DOHH2 (cell line): ENCODE measurements around the gene CPT2.

ENCODE experiments used
- H3F3A ChIP-seq: fragments of 200-600 bp; sonication (generic), shearing (Covaris generic); 2 replicates; pipeline ENCODE4 v1.6.0; 2016; ENCODE audit warnings: antibody characterized with exemption, mild to moderate bottlenecking; ENCODE audit not compliant: control insufficient read depth, insufficient read depth
- H3K27ac ChIP-seq: fragments of 200-600 bp; sonication (generic); 2 replicates; pipeline ENCODE4 v1.5.1; 2014; ENCODE audit warnings: low read depth, mild to moderate bottlenecking, low read length, moderate library complexity
- H3K27me3 ChIP-seq: fragments of 200-600 bp; sonication (generic); 2 replicates; pipeline ENCODE4 v1.6.1; 2014; ENCODE audit warnings: mild to moderate bottlenecking, low read length, mixed read lengths; ENCODE audit not compliant: control insufficient read depth
- H3K36me3 ChIP-seq: fragments of 200-600 bp; sonication (generic); 2 replicates; pipeline ENCODE4 v1.6.1; 2014; ENCODE audit warnings: mild to moderate bottlenecking, low read length, moderate library complexity, mixed read lengths; ENCODE audit not compliant: control insufficient read depth
- H3K4me1 ChIP-seq: fragments of 200-600 bp; sonication (generic); 2 replicates; pipeline ENCODE4 v1.6.1; 2014; ENCODE audit warnings: mild to moderate bottlenecking, low read length, mixed read lengths; ENCODE audit not compliant: control insufficient read depth
- H3K4me2 ChIP-seq: fragments of 200-600 bp; sonication (generic); 2 replicates; pipeline ENCODE4 v1.6.0; 2014; ENCODE audit warnings: mild to moderate bottlenecking, low read length, moderate library complexity
- H3K4me3 ChIP-seq: fragments of 200-600 bp; sonication (generic); 2 replicates; pipeline ENCODE4 v1.5.1; 2014; ENCODE audit warnings: mild to moderate bottlenecking, low read length, mixed read lengths
- H3K79me2 ChIP-seq: fragments of 200-600 bp; sonication (generic); 2 replicates; pipeline ENCODE4 v1.6.1; 2014; ENCODE audit warnings: mild to moderate bottlenecking, low read length, mixed read lengths; ENCODE audit not compliant: control insufficient read depth
- H3K9me2 ChIP-seq: fragments of 200-600 bp; sonication (generic); replicated peaks from 2 replicates; pipeline ENCODE4 v1.6.1; 2014; ENCODE audit warnings: mild to moderate bottlenecking, low read length, mixed read lengths; ENCODE audit not compliant: control insufficient read depth
- H3K9me3 ChIP-seq: fragments of 200-600 bp; sonication (generic); 2 replicates; pipeline ENCODE4 v1.6.1; 2014; ENCODE audit warnings: antibody characterized with exemption, low read length, mixed read lengths; ENCODE audit not compliant: control insufficient read depth, insufficient read depth
- H4K20me1 ChIP-seq: fragments of 200-600 bp; sonication (generic); 2 replicates; pipeline ENCODE4 v1.6.0; 2014; ENCODE audit warnings: low read depth, mild to moderate bottlenecking, antibody characterized with exemption, low read length, moderate library complexity; ENCODE audit not compliant: control insufficient read depth, insufficient read depth
- CTCF ChIP-seq: fragments of 200-600 bp; sonication (generic); IDR thresholded peaks from one replicate; pipeline ENCODE4 v1.5.1; 2014; ENCODE audit warnings: antibody characterized with exemption, mild to moderate bottlenecking, low read depth, low read length; ENCODE audit not compliant: poor library complexity, severe bottlenecking
- EZH2phosphoT487 ChIP-seq: fragments of 200-600 bp; sonication (generic); IDR thresholded peaks from 2 replicates; pipeline ENCODE4 v1.6.1; 2017; ENCODE audit warnings: borderline replicate concordance, mild to moderate bottlenecking, antibody characterized with exemption, low read length, moderate library complexity, mixed read lengths

The CPT2 gene

GRCh38 chr1:53156783-53157182, 39.8 kb upstream of the CPT2 start:
- H3K27ac ChIP-seq = no peak overlapping the region
- no peaks in the 10 kb centered on the region for H4K20me1 ChIP-seq
- no peaks in the 10 kb centered on the region for H3K36me3 ChIP-seq
- H3K9me2 ChIP-seq = no peaks in the 10 kb centered on the region
- no peaks in the 10 kb centered on the region for H3K4me1 ChIP-seq
- H3K4me2 ChIP-seq = no peak overlapping the region
- no peaks in the 10 kb centered on the region for H3K79me2 ChIP-seq
- no peaks in the 10 kb centered on the region for H3K9me3 ChIP-seq
- no peaks in the 10 kb centered on the region for H3K27me3 ChIP-seq
- TF ChIP-seq CTCF (no peak), EZH2phosphoT487 (no peak)
- H3F3A ChIP-seq = no peaks in the 10 kb centered on the region
- no peak overlapping the region for H3K4me3 ChIP-seq

- Histone ChIP-seq H3K4me1 (no peaks in the 10 kb centered on the region), H4K20me1 (no peaks in the 10 kb centered on the region), H3K4me2 (no peak overlapping the region), H3K4me3 (no peak overlapping the region), H3K79me2 (no peaks in the 10 kb centered on the region), H3K9me3 (no peaks in the 10 kb centered on the region), H3F3A (no peaks in the 10 kb centered on the region), H3K27ac (no peak overlapping the region), H3K36me3 (no peaks in the 10 kb centered on the region), H3K27me3 (peaks cover 7% of the 10 kb centered on the region), H3K9me2 (no peaks in the 10 kb centered on the region)
- TF ChIP-seq CTCF (no peak), EZH2phosphoT487 (no peak)
Measured at GRCh38 chr1:53158900-53159299, 37.7 kb upstream of the CPT2 start.

- Histone ChIP-seq H4K20me1 (no peaks in the 10 kb centered on the region), H3K9me3 (no peaks in the 10 kb centered on the region), H3K36me3 (no peaks in the 10 kb centered on the region), H3K4me2 (no peak overlapping the region), H3K27ac (no peak overlapping the region), H3K9me2 (no peaks in the 10 kb centered on the region), H3K4me3 (no peak overlapping the region), H3K4me1 (no peaks in the 10 kb centered on the region), H3F3A (no peaks in the 10 kb centered on the region), H3K27me3 (peaks cover 14% of the 10 kb centered on the region), H3K79me2 (no peaks in the 10 kb centered on the region)
- TF ChIP-seq CTCF = no peak
- TF ChIP-seq EZH2phosphoT487 = no peak
Measured at GRCh38 chr1:53160924-53161378, 35.7 kb upstream of the CPT2 start.

- no peaks in the 10 kb centered on the region for H4K20me1 ChIP-seq
- H3K4me2 ChIP-seq = no peak overlapping the region
- TF ChIP-seq CTCF = no peak
- TF ChIP-seq EZH2phosphoT487 = no peak
Measured at GRCh38 chr1:53162621-53163020, 34.0 kb upstream of the CPT2 start.

More at GRCh38 chr1:53162621-53163020, 34.0 kb upstream of the CPT2 start:
- no peaks in the 10 kb centered on the region for H3K9me2 ChIP-seq
- peaks cover 14% of the 10 kb centered on the region for H3K27me3 ChIP-seq
- H3K27ac ChIP-seq = no peak overlapping the region
- H3K4me1 ChIP-seq = no peaks in the 10 kb centered on the region
- H3F3A ChIP-seq = no peaks in the 10 kb centered on the region
- no peaks in the 10 kb centered on the region for H3K36me3 ChIP-seq
- H3K79me2 ChIP-seq = no peaks in the 10 kb centered on the region
- H3K4me3 ChIP-seq = no peak overlapping the region
- H3K9me3 ChIP-seq = no peaks in the 10 kb centered on the region
